ENCODE data around the gene MRAS.

- TF ChIP-seq CHD2 (IDR thresholded peaks at IDR 0.05; ENCODE audit: low read length, partially characterized antibody): no peak
- TF ChIP-seq CTCF (IDR thresholded peaks at IDR 0.05): no peak
- no peak for TF ChIP-seq FOXM1 (IDR thresholded peaks at IDR 0.05; ENCODE audit: low read depth)
- TF ChIP-seq FOSL2 (IDR thresholded peaks at IDR 0.05; ENCODE audit: borderline replicate concordance, low read depth): no peak
- no peak for TF ChIP-seq USF1 (IDR thresholded peaks at IDR 0.05; ENCODE audit: borderline replicate concordance, low read depth)
- no peak for TF ChIP-seq MAX (IDR thresholded peaks at IDR 0.05; ENCODE audit: low read depth)
- TF ChIP-seq YY1 (IDR thresholded peaks at IDR 0.05; ENCODE audit: low read depth): no peak
- TF ChIP-seq RAD21 (IDR thresholded peaks at IDR 0.05; ENCODE audit: low read length): no peak
- TF ChIP-seq TEAD4 (IDR thresholded peaks at IDR 0.05; ENCODE audit: borderline replicate concordance, insufficient read depth): no peak
- TF ChIP-seq POLR2AphosphoS5 (IDR thresholded peaks at IDR 0.05; ENCODE audit: low read depth, low read length): no peak
Measured at GRCh38 chr3:138437281-138437680, 88.9 kb downstream of the MRAS start.

Measured in SK-N-SH (cell line).